ENCODE data around the gene TOX2.

Gene TOX2

GRCh38 chr20:44018259-44018941, 103.7 kb downstream of the TOX2 start (continued):
- no peak for TF ChIP-seq ZNF510 (tag by site-specific recombination; IDR thresholded peaks at IDR 0.05; ENCODE audit: insufficient replicate concordance)
- TF ChIP-seq ZNF324 (tag by site-specific recombination; IDR thresholded peaks at IDR 0.05): peak; percentile 86
- TF ChIP-seq ZNF521 (tag by site-specific recombination; IDR thresholded peaks at IDR 0.05): no peak
- TF ChIP-seq EGR2 (tag by site-specific recombination; IDR thresholded peaks at IDR 0.05; ENCODE audit: low read depth): no peak
- TF ChIP-seq, protein P1, sequence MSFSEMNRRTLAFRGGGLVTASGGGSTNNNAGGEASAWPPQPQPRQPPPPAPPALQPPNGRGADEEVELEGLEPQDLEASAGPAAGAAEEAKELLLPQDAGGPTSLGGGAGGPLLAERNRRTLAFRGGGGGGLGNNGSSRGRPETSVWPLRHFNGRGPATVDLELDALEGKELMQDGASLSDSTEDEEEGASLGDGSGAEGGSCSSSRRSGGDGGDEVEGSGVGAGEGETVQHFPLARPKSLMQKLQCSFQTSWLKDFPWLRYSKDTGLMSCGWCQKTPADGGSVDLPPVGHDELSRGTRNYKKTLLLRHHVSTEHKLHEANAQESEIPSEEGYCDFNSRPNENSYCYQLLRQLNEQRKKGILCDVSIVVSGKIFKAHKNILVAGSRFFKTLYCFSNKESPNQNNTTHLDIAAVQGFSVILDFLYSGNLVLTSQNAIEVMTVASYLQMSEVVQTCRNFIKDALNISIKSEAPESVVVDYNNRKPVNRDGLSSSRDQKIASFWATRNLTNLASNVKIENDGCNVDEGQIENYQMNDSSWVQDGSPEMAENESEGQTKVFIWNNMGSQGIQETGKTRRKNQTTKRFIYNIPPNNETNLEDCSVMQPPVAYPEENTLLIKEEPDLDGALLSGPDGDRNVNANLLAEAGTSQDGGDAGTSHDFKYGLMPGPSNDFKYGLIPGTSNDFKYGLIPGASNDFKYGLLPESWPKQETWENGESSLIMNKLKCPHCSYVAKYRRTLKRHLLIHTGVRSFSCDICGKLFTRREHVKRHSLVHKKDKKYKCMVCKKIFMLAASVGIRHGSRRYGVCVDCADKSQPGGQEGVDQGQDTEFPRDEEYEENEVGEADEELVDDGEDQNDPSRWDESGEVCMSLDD (tag by site-specific recombination; IDR thresholded peaks at IDR 0.05): peak; percentile 43; the same call in 1 of the 2 replicates
- TF ChIP-seq, protein P2, sequence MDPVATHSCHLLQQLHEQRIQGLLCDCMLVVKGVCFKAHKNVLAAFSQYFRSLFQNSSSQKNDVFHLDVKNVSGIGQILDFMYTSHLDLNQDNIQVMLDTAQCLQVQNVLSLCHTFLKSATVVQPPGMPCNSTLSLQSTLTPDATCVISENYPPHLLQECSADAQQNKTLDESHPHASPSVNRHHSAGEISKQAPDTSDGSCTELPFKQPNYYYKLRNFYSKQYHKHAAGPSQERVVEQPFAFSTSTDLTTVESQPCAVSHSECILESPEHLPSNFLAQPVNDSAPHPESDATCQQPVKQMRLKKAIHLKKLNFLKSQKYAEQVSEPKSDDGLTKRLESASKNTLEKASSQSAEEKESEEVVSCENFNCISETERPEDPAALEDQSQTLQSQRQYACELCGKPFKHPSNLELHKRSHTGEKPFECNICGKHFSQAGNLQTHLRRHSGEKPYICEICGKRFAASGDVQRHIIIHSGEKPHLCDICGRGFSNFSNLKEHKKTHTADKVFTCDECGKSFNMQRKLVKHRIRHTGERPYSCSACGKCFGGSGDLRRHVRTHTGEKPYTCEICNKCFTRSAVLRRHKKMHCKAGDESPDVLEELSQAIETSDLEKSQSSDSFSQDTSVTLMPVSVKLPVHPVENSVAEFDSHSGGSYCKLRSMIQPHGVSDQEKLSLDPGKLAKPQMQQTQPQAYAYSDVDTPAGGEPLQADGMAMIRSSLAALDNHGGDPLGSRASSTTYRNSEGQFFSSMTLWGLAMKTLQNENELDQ (tag by site-specific recombination; IDR thresholded peaks at IDR 0.05; ENCODE audit: low read depth): no peak
- TF ChIP-seq ZNF549 (tag by site-specific recombination; IDR thresholded peaks at IDR 0.05): no peak
- TF ChIP-seq ZNF155 (tag by site-specific recombination; IDR thresholded peaks at IDR 0.05): no peak
- TF ChIP-seq PATZ1 (tag by site-specific recombination; IDR thresholded peaks at IDR 0.05): peak; percentile 83
- TF ChIP-seq ZBTB21 (tag by site-specific recombination; IDR thresholded peaks at IDR 0.05): peak; percentile 72
- TF ChIP-seq TCF7L2 (IDR thresholded peaks at IDR 0.05; ENCODE audit: borderline replicate concordance, low read depth, low read length): 0 out of 2 replicates have a peak, but pooled peaks have one; percentile 57
- TF ChIP-seq ZNF596 (tag by site-specific recombination; IDR thresholded peaks at IDR 0.05): peak; percentile 60; the same call in 1 of the 2 replicates
- peak; percentile 66 for TF ChIP-seq ZNF76 (tag by site-specific recombination; IDR thresholded peaks at IDR 0.05; ENCODE audit: borderline replicate concordance, low read depth)
- TF ChIP-seq ZNF621 (tag by site-specific recombination; IDR thresholded peaks at IDR 0.05): no peak
- TF ChIP-seq ZNF169 (tag by site-specific recombination; IDR thresholded peaks at IDR 0.05): no peak
- peak; percentile 87 for TF ChIP-seq ZSCAN30 (tag by site-specific recombination; IDR thresholded peaks at IDR 0.05)
- peak; percentile 96 for TF ChIP-seq PRDM4 (tag by site-specific recombination; IDR thresholded peaks at IDR 0.05)
- TF ChIP-seq ZNF19 (tag by site-specific recombination; IDR thresholded peaks at IDR 0.05; ENCODE audit: low read depth): no peak
- TF ChIP-seq ZNF138 (tag by site-specific recombination; IDR thresholded peaks at IDR 0.05; ENCODE audit: borderline replicate concordance): no peak
- TF ChIP-seq ZNF791 (tag by site-specific recombination; IDR thresholded peaks at IDR 0.05): no peak
- TF ChIP-seq ZNF350 (tag by site-specific recombination; IDR thresholded peaks at IDR 0.05): no peak
- peak; percentile 81 for TF ChIP-seq YY1 (tag by site-specific recombination; IDR thresholded peaks at IDR 0.05)
- TF ChIP-seq, protein P3, sequence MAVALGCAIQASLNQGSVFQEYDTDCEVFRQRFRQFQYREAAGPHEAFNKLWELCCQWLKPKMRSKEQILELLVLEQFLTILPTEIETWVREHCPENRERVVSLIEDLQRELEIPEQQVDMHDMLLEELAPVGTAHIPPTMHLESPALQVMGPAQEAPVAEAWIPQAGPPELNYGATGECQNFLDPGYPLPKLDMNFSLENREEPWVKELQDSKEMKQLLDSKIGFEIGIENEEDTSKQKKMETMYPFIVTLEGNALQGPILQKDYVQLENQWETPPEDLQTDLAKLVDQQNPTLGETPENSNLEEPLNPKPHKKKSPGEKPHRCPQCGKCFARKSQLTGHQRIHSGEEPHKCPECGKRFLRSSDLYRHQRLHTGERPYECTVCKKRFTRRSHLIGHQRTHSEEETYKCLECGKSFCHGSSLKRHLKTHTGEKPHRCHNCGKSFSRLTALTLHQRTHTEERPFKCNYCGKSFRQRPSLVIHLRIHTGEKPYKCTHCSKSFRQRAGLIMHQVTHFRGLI (tag by site-specific recombination; IDR thresholded peaks at IDR 0.05): peak; percentile 64
- no peak for TF ChIP-seq ZNF555 (tag by site-specific recombination; conservative IDR thresholded peaks at IDR 0.05)
- no peak for TF ChIP-seq ZBTB26 (tag by site-specific recombination; optimal IDR thresholded peaks at IDR 0.05)
- no peak for TF ChIP-seq ZNF48 (tag by site-specific recombination; IDR thresholded peaks at IDR 0.05)

Measured in HEK293 (cell line).